NCI-H748 (cell line): Measurements from ENCODE around the gene CCDC170.

Source experiments
- DNase-seq: peaks from one replicate; lab custom pipeline; 2025; ENCODE audit not compliant: unreplicated experiment; lab: John Stamatoyannopoulos, UW

The CCDC170 gene

DNA sequence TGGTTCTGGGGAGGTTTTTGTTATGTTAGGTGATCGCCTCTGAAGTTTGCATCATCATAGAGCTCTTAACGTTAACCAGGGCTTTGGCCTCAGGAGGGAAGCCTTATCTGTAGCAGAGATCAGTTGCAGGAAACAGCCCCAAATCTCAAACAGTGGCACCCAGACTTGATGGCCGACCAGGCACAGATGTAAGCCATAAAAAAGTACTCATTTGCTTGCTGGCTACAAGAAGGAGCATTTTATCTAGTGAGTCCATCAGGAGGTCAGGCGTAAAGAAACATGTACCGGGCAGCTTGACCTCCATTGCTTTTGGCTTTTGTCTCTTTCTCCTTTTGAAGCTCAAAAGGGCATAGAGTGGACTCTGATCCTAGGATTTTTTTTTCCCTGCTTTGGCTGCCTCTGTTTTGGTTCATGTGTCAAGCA lies 122.3 kb downstream of the CCDC170 start:
- no peak for DNase-seq

DNA sequence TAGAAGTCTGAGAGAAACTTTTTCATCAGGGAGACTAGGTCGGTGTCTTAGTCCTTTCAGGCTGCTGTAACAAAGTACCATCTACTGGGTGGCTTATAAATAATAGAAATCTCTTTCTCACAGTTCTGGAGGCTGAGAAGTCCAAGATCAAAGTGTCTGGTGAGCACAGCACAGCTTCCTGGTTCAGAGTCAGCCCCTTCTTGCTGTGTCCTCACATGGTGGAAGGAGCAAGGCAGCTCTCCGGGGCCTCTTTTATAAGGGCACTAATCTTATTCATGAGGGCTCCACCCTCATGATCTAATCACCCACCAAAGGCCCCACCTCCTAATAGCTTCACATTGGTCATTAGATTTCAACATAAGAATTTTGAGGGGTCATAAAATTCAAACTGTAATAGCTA lies 122.8 kb downstream of the CCDC170 start:
- DNase-seq: no peak

DNA sequence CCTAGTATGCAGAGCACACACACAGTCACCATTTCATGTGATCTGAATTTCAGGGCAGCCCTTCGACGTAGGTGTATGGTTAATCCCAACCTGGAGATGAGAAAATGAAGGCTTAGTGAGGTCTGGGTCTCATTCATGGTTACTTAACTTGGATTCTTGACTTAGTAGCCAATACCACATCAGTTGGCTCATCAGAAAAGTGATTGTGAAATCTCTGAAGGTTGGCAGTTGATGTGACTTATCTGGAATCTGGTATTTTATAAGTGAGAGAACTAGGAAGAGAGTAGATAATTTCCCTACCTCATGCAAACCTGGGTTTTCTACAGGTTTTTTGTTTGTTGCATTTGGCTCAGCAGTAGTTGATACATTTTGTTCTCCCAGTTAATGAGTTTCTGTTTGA lies 123.7 kb downstream of the CCDC170 start:
- DNase-seq: no peak

DNA sequence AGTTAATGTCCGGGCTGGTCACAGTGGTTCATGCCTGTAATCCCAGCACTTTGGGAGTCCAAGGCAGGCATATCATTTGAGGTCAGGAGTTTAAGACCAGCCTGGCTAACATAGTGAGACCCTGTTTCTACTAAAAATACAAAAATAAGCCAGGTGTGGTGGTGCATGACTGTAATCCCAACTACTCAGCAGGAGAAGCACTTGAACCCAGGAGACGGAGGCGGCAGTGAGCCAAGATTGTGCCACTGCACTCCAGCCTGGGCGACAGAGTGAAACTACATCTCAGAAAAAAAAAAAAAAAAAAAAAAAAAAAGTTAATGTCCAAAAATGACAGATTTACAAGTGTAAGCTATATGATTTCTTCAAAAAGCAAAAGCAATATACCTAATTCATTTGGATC lies 124.9 kb downstream of the CCDC170 start:
- DNase-seq: no peak

DNA sequence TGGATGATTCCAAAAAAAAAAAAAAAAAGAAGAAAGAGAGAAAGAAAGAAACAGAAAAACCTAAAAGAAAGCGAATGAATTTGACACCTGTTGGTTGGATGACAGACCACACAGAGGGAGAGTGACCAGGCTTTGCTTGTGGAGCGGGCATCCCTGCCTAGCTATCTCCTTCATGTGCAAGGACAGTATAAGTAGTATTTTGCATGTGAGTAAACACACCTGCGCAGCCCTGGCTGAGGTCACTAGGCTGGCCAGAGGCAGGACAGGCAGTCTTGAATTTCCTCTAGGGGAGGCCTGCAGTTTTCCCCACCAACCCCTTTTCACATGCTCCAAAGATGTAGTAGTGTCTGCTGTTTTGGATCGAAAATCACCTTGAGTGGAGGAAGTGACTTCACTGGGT lies 126.4 kb downstream of the CCDC170 start:
- DNase-seq: no peak

DNA sequence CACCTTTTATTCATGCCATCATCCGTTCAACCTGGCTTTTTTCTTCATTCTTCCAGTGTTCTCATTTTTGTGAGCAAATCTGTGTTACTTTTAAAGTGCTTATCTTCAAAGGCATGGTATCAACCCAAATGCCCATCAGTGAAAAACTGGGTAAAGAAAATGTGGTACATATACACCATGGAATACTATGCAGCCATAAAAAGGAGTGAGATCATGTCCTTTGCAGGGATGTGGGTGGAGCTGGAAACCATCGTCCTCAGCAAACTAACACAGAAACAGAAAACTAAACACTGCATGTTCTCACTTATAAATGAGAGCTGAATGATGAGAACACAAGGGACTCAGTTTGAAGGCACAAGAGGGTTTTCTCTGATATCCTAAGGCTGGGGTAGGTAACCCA lies 130.3 kb downstream of the CCDC170 start:
- DNase-seq: no peak

DNA sequence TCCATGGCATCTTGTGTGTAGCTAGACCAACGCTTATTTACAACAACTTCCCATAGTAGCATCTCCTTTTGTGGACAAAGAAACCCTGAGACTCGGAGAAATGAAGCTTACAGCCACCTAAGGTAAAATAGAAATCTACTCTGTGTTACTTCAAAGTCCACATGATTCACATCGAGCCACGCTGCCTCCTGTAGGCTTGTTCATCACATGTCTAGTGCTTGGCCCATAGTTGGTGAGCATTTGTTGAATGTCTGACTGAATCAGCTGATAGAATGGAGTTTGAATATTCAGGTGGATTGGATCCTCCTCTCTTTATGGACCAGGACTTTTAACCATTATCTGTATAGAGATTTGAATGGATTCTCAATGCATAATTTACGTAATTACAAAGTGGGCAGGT lies 130.7 kb downstream of the CCDC170 start:
- no peak for DNase-seq

DNA sequence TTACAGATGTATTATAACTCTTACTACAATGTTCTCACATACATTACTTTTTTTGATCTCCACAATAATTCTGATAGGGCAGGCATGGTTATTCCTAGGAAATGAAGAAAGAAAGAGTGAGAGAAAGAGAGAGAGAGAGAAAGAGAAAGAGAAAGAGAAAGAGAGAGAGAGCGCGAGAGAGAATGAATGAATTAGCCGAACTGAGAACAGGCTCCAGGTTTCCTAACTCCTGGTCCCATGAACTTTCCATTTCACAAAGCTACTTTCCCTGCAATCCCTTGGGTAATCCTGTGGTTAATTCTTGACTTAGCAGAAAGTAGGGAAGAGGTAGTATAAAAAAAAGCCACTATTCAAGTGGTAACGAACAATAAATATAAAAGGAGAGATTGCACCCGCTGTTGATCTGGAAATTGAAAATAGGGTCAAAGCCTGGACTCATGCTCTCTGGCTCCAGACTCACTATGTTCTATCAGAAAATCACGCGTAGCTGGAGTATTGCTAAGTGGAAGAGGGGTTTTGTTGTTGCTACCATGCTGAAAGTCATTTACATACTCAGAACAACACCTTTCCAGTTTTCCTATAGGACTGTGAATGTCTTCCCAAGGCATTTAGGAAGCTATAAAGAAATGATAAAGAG lies 131.2 kb downstream of the CCDC170 start:
- DNase-seq: no peak

DNA sequence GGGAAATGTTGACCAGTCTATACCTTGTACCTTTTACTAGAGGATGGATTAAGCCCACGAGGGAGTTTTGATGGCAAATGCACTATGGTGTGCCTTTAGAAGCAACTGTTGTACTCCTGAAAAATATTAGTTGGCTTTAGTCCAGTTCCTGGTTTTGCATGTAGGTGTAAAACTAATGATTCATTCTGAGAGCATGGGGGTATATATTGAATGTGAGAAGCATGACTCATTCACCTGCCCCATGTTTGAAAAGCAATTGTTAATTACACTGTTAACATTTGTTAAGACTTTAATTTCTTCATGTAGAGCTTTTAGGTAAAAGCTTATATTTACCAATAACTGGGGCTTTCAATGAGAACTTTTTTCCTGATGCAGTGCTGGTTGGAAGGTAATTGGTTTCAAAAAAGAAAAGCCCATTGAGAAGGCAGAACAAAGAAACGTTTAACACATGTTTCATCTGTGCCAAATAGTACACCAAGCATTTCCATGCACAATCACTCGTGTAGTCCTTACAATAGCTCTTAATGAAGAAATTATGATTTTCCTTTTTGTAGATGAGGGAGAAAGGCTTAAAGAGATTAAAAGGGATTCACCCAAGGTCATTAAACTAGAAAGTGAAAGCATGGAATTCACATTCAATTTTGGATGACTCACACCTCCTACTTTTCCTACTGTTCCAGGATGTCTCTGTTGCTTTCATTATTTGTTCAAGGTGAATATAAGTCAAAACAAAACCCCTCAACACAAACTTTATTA lies 134.1 kb downstream of the CCDC170 start:
- DNase-seq: peak; percentile 20

DNA sequence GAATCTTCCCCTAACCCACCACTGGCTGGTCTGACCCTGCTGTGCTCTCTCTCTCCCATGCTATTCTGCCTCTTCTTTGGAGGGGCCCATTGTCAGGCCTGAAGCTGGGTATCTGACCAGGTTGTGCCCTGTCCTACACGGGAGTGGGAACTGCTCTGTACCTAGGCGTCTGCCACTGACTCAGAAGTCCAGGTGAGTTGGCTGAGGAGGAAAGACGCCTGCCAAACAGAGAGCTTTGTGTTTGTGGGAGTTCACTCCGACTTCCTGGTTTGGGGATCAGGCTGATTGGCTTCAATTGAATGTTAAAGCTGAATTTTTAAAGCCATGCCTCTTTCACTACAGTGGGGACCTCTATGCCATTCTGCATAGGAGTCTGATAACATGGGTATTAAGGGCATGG lies 136.0 kb downstream of the CCDC170 start:
- DNase-seq: no peak

DNA sequence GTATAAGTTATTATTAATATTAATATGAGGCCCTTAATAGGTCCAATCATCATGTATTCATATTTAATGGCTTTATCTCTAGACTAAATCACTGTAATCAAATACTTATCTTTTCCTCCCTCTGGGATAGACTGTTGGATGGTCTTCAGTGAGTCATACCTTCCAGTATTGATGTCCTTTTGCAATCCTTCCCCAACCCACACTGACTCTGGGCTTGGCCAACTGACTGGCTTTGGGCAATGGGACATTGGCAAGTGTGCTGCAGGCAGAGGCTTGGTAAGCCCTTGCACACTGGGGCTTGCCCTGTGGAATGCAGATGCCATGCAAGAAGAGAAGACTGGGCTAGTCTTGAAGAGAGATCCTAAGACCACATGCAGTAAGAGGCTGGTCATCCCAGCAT lies 136.6 kb downstream of the CCDC170 start:
- no peak for DNase-seq

DNA sequence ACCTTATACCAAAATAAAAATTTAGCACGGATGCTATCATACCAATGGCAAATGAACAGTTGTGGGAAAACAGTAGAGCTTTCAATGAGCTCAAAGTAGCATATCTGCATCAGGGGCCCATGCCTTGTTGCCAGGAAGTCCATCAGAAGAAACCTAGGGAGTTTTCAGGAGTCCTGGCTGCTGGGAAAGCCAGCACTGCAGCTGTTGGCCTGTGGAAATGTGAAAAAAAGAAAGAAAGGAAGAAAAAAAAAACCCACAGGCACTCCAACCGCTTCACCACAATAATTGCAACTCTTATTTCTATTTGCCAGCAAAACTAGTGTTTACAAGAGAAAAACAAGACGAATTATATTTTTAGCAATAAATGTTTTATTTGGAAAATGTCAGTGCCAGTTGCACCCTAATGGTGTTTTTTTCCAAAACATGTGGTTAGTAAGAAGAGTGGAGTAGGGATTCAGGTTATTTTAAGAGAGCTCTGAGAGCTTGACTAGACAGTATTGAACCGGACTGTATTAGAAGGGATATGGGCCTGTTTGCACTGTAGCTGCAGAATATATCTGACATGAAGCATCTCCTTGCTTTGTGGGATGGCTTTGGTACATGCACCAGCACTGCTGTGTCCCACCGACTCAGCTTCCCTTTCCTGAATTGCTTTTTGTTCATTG lies 137.3 kb downstream of the CCDC170 start:
- DNase-seq: no peak

DNA sequence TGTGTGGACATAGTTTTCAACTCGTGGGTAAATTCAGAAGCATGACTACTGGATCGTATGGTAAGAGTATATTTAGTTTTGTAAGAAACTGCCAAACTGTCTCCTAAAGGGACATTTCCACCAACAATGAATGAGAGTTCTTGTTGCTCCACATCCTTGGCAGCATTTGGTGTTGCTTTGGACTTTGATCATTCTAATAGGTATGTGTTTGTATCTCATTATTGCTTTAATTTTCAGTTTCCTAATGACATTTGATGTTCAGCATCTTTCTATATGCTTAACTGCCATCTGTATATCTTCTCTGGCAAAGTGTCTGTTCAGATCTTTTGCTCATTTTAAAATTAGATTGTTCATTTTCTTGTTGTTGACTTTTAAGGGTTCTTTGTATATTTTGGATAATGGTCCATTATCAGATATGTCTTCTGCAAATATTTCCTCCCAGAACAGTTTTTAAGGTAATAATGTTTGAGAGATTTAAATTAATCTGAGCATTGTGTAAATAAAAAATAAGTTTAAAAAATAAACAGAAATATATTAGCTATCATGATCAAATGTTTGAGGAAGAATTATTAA lies 138.7 kb downstream of the CCDC170 start:
- no peak for DNase-seq

DNA sequence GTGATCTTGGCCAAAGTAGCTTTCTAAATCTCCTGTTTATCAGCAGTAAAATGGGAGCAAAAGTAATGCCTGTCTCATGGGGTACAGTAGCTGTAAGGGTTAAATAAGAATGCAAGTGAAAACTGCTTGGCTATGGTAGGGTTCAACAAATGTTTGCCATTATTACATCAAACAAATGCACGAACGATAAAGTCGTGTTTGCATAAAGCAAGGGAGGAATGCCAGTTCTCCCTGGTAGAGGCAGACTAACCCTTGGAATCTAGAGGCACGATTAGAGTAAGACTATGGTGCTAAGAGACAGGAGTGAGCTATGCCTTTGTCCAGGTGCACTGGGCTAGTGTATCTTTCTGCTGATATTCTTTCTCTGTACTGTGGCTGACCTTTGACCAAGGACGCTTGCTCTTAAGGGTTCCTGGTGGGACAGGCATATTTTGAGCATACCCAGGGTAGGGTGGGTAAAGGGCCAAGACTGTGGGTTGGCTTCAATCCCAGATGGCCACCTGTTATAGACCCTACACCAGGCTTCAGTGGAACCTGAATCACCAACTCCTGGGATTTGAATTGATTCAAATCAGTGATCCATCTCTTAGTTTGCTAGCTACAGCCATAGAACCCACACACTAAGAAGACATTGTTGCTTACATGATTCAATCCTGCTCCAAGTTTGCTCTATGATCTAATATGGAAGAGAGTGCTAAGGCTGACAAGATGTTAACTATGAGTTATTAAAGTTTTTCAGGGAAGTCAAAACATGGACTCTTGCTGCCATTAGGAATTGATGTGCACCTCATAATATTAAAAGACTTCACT lies 139.9 kb downstream of the CCDC170 start:
- DNase-seq: no peak

DNA sequence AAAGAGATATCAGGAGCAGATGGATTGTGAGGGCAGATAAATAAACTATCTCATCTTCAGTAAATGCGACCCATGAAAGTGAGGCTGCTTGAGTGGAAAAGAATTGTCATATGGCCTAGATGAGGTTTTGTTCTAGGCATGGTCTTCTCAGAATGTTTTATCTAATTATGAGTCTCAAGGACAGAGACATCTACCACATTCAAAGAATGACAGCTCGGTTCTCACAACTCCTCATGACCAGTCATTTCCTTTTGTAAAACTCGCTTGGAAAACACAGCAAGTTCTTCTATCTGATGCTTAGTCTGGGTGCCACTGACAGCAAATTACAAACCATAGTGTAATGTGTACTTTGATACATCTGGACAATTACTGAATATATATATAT lies 140.5 kb downstream of the CCDC170 start:
- DNase-seq: no peak

DNA sequence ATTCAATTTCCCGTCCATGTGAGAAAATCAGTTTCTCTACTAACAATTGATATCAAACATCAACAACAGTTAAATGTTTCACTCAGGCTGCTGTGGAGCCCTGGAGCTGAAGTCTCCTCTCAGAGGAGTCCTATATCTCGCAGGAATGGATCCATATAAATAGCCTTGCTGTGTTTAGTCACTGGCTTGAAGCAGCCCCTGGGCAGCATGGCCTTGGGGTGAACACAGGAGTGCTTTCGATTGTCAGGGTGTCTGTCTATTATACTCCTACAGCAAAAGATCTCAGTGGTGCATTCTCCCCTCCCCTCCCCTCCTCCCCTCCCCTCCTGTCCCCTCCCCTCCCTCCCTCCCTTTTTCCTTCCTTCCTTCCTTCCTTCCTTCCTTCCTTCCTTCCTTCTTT lies 141.9 kb downstream of the CCDC170 start:
- DNase-seq: no peak

DNA sequence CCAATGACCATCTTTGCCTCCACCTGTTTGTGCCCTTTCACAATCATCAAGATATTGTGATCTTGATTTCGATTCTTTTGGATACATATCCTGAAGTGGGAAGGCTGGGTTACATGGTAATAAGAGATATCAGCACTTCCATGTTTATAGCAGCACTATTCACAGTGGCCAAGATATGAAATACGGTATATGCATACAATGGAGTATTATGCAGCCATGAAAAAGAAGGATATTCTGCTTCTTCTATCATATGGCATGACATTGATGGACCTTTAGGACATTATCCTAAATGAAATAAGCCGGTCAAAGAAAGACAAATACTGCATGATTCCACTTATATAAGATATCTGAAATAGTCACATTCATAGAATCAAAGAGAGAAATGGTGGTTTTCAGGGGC lies 144.0 kb downstream of the CCDC170 start:
- DNase-seq: no peak

DNA sequence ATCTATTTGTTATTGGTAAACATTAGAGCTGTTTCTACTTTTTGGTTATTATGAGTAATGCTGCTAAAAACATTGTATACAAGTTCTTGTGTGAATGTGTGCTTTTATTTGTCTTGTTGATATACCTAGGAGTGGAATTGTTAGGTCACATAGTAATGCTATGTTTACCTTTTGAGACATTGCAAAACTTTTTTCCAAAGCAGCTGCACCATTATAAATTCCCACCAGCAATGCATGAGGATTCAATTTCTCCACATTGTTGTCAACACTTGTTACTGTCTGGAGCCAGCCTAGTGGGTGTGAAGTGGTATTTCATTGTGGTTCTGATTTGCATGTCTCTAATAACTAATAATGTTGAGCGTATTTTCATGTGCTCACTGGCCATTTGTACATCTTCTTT lies 145.9 kb downstream of the CCDC170 start:
- DNase-seq: no peak

DNA sequence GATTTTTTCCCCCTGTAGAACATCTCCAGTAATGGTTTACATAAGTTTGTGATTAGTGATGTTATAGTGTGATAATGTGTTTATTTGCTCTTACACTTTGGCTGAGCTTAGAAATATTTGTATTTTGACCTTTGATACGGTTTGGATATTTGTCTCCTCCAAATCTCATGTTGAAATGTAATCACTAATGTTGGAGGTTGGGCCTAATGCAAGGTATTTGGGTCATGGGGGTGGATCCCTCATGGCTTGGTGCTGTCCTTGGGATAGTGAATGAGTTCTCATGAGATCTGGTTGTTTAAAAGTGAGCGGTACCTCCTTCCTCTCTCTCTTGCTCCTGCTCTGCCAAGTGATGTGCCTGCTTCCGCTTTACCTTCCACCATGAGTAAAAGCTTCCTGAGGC lies 147.2 kb downstream of the CCDC170 start:
- DNase-seq: no peak

DNA sequence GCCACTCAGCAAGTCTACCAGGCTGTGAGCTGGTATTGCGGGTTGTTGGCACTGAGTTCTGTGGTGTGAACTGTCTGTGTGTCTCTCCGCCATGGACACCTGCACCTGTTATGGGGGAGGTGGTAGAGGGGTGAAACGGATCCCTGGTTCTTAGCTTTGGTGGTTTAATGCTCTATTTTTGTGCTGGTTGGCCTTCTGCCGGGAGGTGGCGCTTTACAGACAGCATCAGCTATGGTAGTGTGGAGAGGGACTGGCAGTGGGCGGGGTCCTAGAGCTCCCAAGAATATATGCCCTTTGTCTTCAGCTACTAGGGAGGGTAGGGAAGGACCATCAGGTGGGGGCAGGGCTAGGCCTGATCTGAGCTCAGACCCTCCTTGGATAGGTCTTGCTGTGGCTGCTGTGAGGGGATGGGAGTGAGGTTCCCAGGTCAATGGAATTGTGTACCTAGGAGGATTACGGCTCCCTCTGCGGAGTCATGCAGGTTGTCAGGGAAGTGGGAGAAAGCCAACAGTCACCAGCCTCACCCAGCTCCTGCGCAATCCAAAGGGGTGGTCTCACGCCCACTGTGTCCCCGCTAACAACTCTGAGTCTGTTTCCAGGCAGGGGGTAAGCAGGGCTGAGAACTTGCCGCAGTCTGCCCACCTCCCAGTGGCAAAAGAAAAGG lies 154.3 kb downstream of the CCDC170 start:
- no peak for DNase-seq

DNA sequence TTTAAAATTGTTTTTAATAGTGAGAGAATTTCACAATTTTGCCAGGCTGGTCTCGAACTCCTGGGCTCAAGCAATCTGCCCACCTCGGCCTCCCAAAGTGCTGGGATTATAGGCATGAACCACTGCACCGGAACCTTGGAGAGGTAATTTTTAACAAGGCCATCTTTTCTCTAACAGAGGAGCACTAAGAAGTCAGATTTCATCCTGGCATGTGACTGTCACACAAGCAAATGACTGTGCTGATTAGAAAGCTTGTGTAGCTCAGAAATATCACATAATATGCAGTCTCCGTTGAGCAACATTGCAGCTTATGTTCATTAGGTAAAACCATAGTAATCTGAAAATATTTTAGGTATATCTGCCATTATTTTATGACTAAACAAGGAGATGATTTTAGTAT lies 156.0 kb downstream of the CCDC170 start:
- DNase-seq: no peak
